H9 (cell line): ENCODE data around the gene FGF9. TPM values are rescaled to one million over a fixed set of nuclear protein-coding genes. Genes with fewer than 3 reads are reported as not detected.

Experiments used
- DNase-seq: peaks from one replicate; pipeline ENCODE4 v3.0.0-alpha.2; 2017
- H2AFZ ChIP-seq: one replicate; pipeline ENCODE4 v1.6.1; 2013; ENCODE audit warnings: mild to moderate bottlenecking, low read length, control low read depth, moderate library complexity
- H2AK5ac ChIP-seq: 2 replicates; pipeline ENCODE4 v1.6.1; 2013; ENCODE audit warnings: low read length, control low read depth, mixed read lengths; ENCODE audit not compliant: insufficient read length
- H2BK120ac ChIP-seq: one replicate; pipeline ENCODE4 v1.6.1; 2013; ENCODE audit warnings: low read depth, mild to moderate bottlenecking, low read length, control low read depth, inconsistent platforms; ENCODE audit not compliant: poor library complexity, severe bottlenecking
- H2BK12ac ChIP-seq: 2 replicates; pipeline ENCODE4 v1.6.1; 2013; ENCODE audit warnings: low read length, control low read depth, mixed read lengths, low read depth; ENCODE audit not compliant: insufficient read length
- H2BK15ac ChIP-seq: 2 replicates; pipeline ENCODE4 v1.6.1; 2013; ENCODE audit warnings: low read depth, low read length, control low read depth
- H2BK20ac ChIP-seq: one replicate; pipeline ENCODE4 v1.6.1; 2013; ENCODE audit warnings: low read depth, mild to moderate bottlenecking, low read length, control low read depth, inconsistent platforms; ENCODE audit not compliant: poor library complexity, severe bottlenecking
- H2BK5ac ChIP-seq: 2 replicates; pipeline ENCODE4 v1.6.1; 2013; ENCODE audit warnings: low read length, control low read depth, mixed read lengths; ENCODE audit not compliant: insufficient read length
- H3K14ac ChIP-seq: 2 replicates; pipeline ENCODE4 v1.6.1; 2013; ENCODE audit warnings: low read length, control low read depth; ENCODE audit not compliant: insufficient read depth
- H3K18ac ChIP-seq: 2 replicates; pipeline ENCODE4 v1.6.1; 2013; ENCODE audit warnings: low read depth, mild to moderate bottlenecking, mixed read lengths, low read length, control low read depth; ENCODE audit not compliant: insufficient read length
- H3K23ac ChIP-seq: 2 replicates; pipeline ENCODE4 v1.6.1; 2013; ENCODE audit warnings: low read length, control low read depth, mixed read lengths, low read depth; ENCODE audit not compliant: insufficient read length
- H3K23me2 ChIP-seq: 2 replicates; pipeline ENCODE4 v1.6.1; 2013; ENCODE audit warnings: low read depth, mild to moderate bottlenecking, mixed read lengths, low read length, control low read depth; ENCODE audit not compliant: insufficient read length, poor library complexity, severe bottlenecking
- H3K27ac ChIP-seq: 2 replicates; pipeline ENCODE4 v1.5.1; 2013; ENCODE audit warnings: low read length, control low read depth, mixed read lengths, low read depth; ENCODE audit not compliant: insufficient read length
- H3K27me3 ChIP-seq: 2 replicates; pipeline ENCODE4 v1.6.1; 2013; ENCODE audit warnings: low read length, control low read depth, inconsistent platforms; ENCODE audit not compliant: insufficient read depth
- H3K4ac ChIP-seq: 2 replicates; pipeline ENCODE4 v1.6.1; 2013; ENCODE audit warnings: low read depth, mild to moderate bottlenecking, control low read depth, inconsistent platforms, low read length, moderate library complexity
- H3K4me1 ChIP-seq: 2 replicates; pipeline ENCODE4 v1.6.1; 2013; ENCODE audit warnings: low read length, control low read depth, inconsistent platforms; ENCODE audit not compliant: insufficient read depth
- H3K4me2 ChIP-seq: 2 replicates; pipeline ENCODE4 v1.6.1; 2013; ENCODE audit warnings: low read length, control low read depth, mixed read lengths; ENCODE audit not compliant: insufficient read length, insufficient read depth
- H3K56ac ChIP-seq: 2 replicates; pipeline ENCODE4 v1.6.1; 2013; ENCODE audit warnings: low read depth, mild to moderate bottlenecking, mixed read lengths, low read length, control low read depth; ENCODE audit not compliant: insufficient read length
- H3K79me1 ChIP-seq: 2 replicates; pipeline ENCODE4 v1.6.1; 2013; ENCODE audit warnings: low read depth, mild to moderate bottlenecking, moderate library complexity, low read length, control low read depth, inconsistent platforms; ENCODE audit not compliant: insufficient read depth, poor library complexity, severe bottlenecking
- H3K79me2 ChIP-seq: 2 replicates; pipeline ENCODE4 v1.6.1; 2013; ENCODE audit warnings: low read length, control low read depth, inconsistent platforms; ENCODE audit not compliant: insufficient read depth
- H3K9ac ChIP-seq: 2 replicates; pipeline ENCODE4 v1.6.1; 2013; ENCODE audit warnings: low read length, control low read depth, mixed read lengths; ENCODE audit not compliant: insufficient read length; ENCODE audit errors: extremely low read depth
- H3K9me3 ChIP-seq: one replicate; pipeline ENCODE4 v1.6.1; 2013; ENCODE audit warnings: low read depth, low read length, inconsistent platforms; ENCODE audit not compliant: control insufficient read depth
- H3T11ph ChIP-seq: one replicate; pipeline ENCODE4 v1.6.1; 2013; ENCODE audit warnings: mild to moderate bottlenecking, low read length, control low read depth, inconsistent platforms
- H4K20me1 ChIP-seq: one replicate; pipeline ENCODE4 v1.6.1; 2013; ENCODE audit not compliant: control insufficient read depth, insufficient read length, insufficient read depth
- H4K5ac ChIP-seq: 2 replicates; pipeline ENCODE4 v1.6.1; 2013; ENCODE audit warnings: low read depth, mild to moderate bottlenecking, mixed read lengths, low read length, control low read depth; ENCODE audit not compliant: insufficient read length
- H4K8ac ChIP-seq: replicated peaks from 2 replicates; pipeline ENCODE4 v1.6.1; 2013; ENCODE audit warnings: low read length, control low read depth, mixed read lengths, low read depth; ENCODE audit not compliant: insufficient read length
- H4K91ac ChIP-seq: 2 replicates; pipeline ENCODE4 v1.6.1; 2013; ENCODE audit warnings: low read depth, mild to moderate bottlenecking, moderate library complexity, mixed read lengths, low read length, control low read depth; ENCODE audit not compliant: insufficient read length
- H3K27ac Mint-ChIP-seq, 3 experiments: 2 replicates in 2 of 3; 3 replicates in 1 of 3; pipeline ENCODE4 v1.8.0; 2020 to 2021; ENCODE audit warnings: mixed read lengths in 3 of 3, mild to moderate bottlenecking in 1 of 3, moderate library complexity in 1 of 3
- H3K27me3 Mint-ChIP-seq: 2 replicates; pipeline ENCODE4 v1.8.0; 2021; ENCODE audit warnings: low read depth, mild to moderate bottlenecking, moderate library complexity, mixed read lengths
- H3K36me3 Mint-ChIP-seq, 3 experiments: 2 replicates in 2 of 3; 3 replicates in 1 of 3; pipeline ENCODE4 v1.8.0; 2020 to 2021; ENCODE audit warnings: low read depth in 3 of 3, mixed read lengths in 3 of 3; ENCODE audit not compliant: insufficient read depth in 1 of 3
- H3K4me1 Mint-ChIP-seq, 2 experiments: 2 replicates each; pipeline ENCODE4 v1.8.0; 2020; ENCODE audit warnings: mixed read lengths in 2 of 2
- H3K4me3 Mint-ChIP-seq, 2 experiments: 2 replicates in 1 of 2; 3 replicates in 1 of 2; pipeline ENCODE4 v1.8.0; 2020 to 2021; ENCODE audit warnings: mild to moderate bottlenecking in 2 of 2, mixed read lengths in 2 of 2, moderate library complexity in 1 of 2
- H3K9me3 Mint-ChIP-seq, 2 experiments: 2 replicates in 1 of 2; 3 replicates in 1 of 2; pipeline ENCODE4 v1.8.0; 2020; ENCODE audit warnings: mild to moderate bottlenecking in 2 of 2, mixed read lengths in 2 of 2, moderate library complexity in 1 of 2
- CTCF ChIP-seq: fragments of 200-600 bp; sonication (generic); conservative IDR thresholded peaks from 3 replicates; pipeline ENCODE4 v1.8.0; 2021; ENCODE audit warnings: antibody characterized with exemption, mild to moderate bottlenecking
- WGBS: extraction: QIAGEN DNeasy Blood & Tissue Kit; methylation state at CpG from one replicate; pipeline ENCODE4 v1.1.7; 2013; ENCODE audit warnings: missing lambda C conversion rate, low lambda C conversion rate, mixed read lengths; ENCODE audit not compliant: insufficient read length; ENCODE audit errors: extremely low coverage; 5-methylcytosine and 5-hydroxymethylcytosine counted together
- total RNA-seq: library from RNA; stranded (reverse); gene quantifications from 2 replicates; pipeline ENCODE4 v1.2.1, GENCODE V29; 2021

FGF9 gene
- total RNA-seq, 1 experiment from 2014 or later: 0.22 TPM

- no peak overlapping the region for H4K8ac ChIP-seq
- no peaks in the 10 kb centered on the region for H3K36me3 Mint-ChIP-seq
- H2AFZ ChIP-seq: no peak overlapping the region
- no peaks in the 10 kb centered on the region for H3K79me1 ChIP-seq
- no peak overlapping the region for H2BK20ac ChIP-seq
- no peak overlapping the region for H3K4me3 Mint-ChIP-seq
- H3T11ph ChIP-seq: no peak overlapping the region
- H2AK5ac ChIP-seq: no peak overlapping the region
- no peak overlapping the region for H2BK15ac ChIP-seq
- H3K23me2 ChIP-seq: no peaks in the 10 kb centered on the region
- H4K91ac ChIP-seq: no peak overlapping the region
- no peak overlapping the region for H3K4me2 ChIP-seq
- H3K27me3 Mint-ChIP-seq: no peaks in the 10 kb centered on the region; the same call in none of the 2 replicates
- H3K4me1 Mint-ChIP-seq: no peaks in the 10 kb centered on the region; a peak in 1 of 4 replicates
- no peak overlapping the region for H3K9ac ChIP-seq
- no peak overlapping the region for H3K4ac ChIP-seq
- no peaks in the 10 kb centered on the region; the same call in 1 of the 2 replicates for H3K79me2 ChIP-seq
- H3K27me3 ChIP-seq: no peaks in the 10 kb centered on the region
- no peak overlapping the region for H3K27ac Mint-ChIP-seq
- no peak overlapping the region for H3K56ac ChIP-seq
- no peaks in the 10 kb centered on the region for H3K9me3 Mint-ChIP-seq
- H3K14ac ChIP-seq: no peak overlapping the region
- DNase-seq: no peak
- H3K4me1 ChIP-seq: no peaks in the 10 kb centered on the region; the same call in 1 of the 2 replicates
- H4K5ac ChIP-seq: no peak overlapping the region
- H2BK120ac ChIP-seq: no peak overlapping the region
- H4K20me1 ChIP-seq: no peaks in the 10 kb centered on the region
- WGBS: no CpG with 5 or more reads among the region's 5 CpGs
- no peak overlapping the region for H2BK12ac ChIP-seq
- no peaks in the 10 kb centered on the region for H3K9me3 ChIP-seq
- H3K23ac ChIP-seq: no peak overlapping the region
- no peak for TF ChIP-seq CTCF
- H2BK5ac ChIP-seq: no peak overlapping the region
- no peak overlapping the region for H3K18ac ChIP-seq
- no peak overlapping the region for H3K27ac ChIP-seq
Measured at GRCh38 chr13:21639561-21639960, 31.3 kb upstream of the FGF9 start.
